HG03103 (cell line): ENCODE results near the gene KYAT1.

Experiments
- ATAC-seq: cut with Tn5 transposase; IDR thresholded peaks from one replicate; pipeline ENCODE4 v1.9.1; 2021; ENCODE audit warnings: low read depth; ENCODE audit not compliant: unreplicated experiment

The KYAT1 gene

GRCh38 chr9:128881884-128882676 lies at the start of gene KYAT1, which contains the start of gene LRRC8A:
Gene KYAT1 (minus strand): TSS chr9:128881950. CDS start chr9:128845405, 36,545 bp downstream.
Gene LRRC8A (plus strand): TSS chr9:128882133. CDS start chr9:128907165, 25,032 bp downstream.
- peak; percentile 74 for ATAC-seq

- ATAC-seq: no peak
Observed at GRCh38 chr9:128929560-128929959, 47.8 kb upstream of the KYAT1 start.

DNA sequence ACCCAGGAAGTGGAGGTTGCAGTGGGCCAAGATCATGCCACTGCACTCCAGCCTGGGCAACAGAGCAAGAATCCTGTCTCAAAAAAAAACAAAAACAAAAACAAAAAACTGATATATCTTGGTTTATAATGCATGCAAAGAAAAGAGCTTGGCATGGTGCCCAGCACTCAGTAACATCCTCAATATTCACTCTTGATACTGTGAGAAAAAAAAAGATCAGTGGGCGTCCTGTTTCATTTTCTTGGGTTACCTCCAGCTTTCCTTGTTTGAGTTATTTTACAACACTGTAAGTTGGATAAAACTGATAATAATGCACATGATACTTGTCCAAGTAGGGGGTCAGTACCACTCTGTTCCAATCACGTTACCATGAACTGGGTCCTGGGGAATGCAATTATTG lies 46.9 kb upstream of the KYAT1 start:
- ATAC-seq: no peak

DNA sequence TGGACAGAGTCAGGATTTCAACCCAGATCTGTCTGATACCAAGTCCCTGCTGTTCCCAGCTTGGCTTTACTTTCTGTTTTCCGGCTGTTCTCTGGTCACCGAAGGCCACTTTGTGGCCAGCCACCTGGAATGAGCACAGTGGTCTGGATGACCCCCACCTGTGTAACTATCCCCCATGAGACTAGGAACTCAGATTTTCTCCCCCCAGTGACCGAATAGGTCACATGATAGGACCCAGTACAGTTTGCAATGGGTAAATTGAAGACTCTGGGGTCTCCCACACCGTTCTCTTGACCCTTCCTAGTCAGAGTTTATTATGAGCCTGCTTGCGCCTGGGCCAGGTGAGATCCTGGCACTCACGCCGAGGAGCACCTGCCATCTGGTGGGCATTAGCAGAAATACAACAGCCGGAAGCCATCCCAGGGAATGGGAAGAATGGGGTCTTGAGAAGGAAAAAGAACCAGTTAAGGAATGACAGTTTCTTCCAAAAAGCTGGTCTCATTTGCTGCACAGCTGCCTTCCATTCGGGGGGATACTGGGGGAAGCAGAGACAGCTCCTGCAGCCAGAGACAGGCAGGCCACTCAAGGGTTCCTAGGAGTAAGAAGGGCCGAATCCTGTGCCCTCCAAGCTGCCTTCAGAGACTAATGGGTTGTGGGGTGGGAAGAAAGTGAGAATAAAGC lies 46.1 kb upstream of the KYAT1 start:
- no peak for ATAC-seq

DNA sequence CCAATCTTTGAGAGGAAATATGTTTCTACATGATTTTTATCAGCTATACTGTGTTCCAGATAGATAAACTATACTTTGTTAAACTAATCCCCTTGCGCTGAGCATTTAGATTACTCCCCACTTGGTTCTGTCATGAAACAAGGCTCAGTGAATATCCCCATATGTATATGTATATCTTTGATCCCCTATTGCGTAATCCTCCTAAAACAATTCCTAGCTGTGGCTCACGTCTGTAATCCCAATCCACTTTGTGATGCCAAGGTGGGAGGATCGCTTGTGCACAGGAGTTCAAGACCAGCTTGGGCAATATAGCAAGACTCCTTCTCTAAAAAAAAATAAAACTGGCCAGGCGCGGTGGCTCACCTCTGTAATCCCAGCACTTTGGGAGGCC lies 41.7 kb upstream of the KYAT1 start:
- ATAC-seq: no peak

GRCh38 chr9:128921881-128922763 lies 40.4 kb upstream of the KYAT1 start:
- no peak for ATAC-seq

GRCh38 chr9:128920381-128921058 lies 38.8 kb upstream of the KYAT1 start, which contains the start of gene PHYHD1:
Gene PHYHD1 (plus strand): TSS chr9:128920982. CDS start chr9:128922324, 1,342 bp downstream.
- ATAC-seq: no peak

DNA sequence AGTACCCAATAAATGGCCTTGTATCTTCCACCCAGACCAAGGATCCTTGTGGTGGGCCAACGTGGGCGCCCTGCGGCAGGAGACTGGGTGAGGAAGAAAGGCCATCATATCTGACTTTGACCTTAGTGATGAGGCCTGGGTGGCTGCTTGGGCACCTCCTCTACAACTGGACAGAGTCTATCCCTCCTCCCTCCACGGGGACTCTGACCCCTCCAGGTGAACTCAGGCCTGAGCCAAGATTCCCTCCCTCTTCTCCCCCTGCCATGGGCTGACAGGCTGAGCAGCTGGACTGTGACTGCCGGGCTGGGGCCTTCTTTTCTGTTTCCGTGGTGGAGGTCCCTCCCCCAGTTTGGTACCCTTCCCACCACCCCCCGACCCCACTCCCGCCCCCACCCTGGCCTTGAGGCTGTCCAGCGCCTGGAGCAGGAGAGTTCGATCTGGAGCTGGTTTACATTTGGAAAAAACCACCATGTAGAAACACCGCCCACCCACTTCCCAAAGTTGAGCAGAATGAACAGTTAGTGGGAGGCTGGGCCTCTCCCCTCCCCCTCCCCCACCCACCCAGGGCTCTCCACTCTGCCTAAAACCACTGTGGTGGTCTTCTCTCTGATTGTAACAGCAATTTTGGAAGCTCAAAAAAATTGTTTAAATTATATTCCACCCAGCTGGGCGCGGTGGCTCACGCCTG lies 37.8 kb upstream of the KYAT1 start:
- ATAC-seq: no peak

DNA sequence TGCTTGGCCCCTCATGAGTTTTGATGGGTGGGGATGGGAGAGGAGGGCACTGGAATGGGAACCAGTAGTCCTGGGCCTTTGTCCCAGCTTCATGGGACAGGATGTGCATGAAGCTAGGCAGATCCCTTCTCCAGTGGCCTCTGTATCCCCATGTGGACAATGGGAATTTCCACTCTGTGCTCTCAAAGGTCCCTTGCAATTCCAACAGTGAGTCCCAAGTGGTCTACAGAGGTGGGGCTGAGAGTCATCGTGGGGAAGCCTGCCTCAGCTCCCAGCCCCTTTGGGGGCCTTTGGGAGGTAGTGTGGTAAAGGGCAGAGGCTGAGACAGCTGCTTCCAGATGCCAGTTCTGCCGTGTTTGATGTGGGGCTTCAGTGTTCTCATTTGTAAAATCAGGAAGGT lies 37.2 kb upstream of the KYAT1 start:
- no peak for ATAC-seq

DNA sequence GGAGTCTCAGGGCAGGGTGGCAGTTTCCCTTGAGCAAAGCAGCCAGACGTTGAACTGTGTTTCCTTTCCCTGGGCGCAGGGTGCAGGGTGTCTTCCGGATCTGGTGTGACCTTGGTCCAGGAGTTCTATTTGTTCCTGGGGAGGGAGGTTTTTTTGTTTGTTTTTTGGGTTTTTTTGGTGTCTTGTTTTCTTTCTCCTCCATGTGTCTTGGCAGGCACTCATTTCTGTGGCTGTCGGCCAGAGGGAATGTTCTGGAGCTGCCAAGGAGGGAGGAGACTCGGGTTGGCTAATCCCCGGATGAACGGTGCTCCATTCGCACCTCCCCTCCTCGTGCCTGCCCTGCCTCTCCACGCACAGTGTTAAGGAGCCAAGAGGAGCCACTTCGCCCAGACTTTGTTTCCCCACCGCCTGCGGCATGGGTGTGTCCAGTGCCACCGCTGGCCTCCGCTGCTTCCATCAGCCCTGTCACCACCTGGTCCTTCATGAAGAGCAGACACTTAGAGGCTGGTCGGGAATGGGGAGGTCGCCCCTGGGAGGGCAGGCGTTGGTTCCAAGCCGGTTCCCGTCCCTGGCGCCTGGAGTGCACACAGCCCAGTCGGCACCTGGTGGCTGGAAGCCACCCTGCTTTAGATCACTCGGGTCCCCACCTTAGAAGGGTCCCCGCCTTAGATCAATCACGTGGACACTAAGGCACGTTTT lies 35.5 kb upstream of the KYAT1 start:
- no peak for ATAC-seq

DNA sequence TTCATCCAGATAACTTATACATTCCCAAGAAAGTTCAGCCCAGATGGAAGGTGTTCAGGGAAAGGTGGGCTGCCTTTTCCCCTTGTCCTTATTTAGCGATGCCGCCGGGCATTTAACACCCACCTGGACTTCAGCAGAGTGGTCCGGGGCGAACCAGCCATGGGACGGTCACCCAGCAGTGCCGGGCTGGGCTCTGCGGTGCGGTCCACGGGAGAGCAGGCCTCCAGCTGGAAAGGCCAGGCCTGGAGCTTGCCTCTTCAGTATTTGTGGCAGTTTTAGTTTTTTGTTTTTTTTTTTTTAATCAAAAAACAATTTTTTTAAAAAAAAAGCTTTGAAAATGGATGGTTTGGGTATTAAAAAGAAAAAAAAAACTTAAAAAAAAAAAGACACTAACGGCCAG lies 35.0 kb upstream of the KYAT1 start:
- ATAC-seq: no peak

- ATAC-seq: no peak
Observed at GRCh38 chr9:128916204-128916603, 34.5 kb upstream of the KYAT1 start.

DNA sequence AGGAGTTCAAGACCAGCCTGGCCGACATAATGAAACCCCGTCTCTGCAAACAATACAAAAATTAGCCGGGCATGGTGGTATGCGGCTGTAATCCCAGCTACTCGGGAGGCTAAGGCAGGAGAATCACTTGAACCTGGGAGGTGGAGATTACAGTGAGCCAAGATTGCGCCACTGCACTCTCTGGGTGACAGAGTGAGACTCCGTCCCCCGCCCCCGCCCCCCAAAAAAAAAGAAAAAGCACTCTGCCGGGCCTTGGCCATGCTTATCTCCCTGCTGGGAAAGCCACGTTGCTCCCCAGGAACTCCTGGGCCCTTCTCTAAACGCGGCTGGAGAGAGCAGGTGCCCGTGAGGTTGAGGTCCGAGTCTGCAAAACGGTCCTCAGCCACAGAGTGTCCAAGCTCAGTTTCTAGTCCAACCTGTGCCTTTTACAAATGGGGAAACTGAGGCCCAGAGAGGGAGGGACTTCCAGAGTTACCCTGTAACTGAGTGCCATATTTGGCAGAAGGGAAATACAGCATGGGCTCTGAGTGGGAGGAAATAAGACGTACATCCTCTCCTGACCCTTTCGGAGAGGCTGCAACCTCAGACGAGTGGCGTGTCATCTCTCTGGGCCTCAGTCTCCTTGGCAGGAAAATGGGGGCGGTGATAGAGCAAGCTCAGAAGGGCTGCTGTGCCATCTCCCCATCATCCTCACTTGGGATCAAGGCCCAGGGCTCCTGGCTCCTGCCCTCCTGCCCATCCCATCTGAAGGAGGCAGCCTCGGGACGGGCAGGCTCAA lies 32.4 kb upstream of the KYAT1 start:
- no peak for ATAC-seq

- no peak for ATAC-seq
Observed at GRCh38 chr9:128913048-128913900, 31.5 kb upstream of the KYAT1 start.

DNA sequence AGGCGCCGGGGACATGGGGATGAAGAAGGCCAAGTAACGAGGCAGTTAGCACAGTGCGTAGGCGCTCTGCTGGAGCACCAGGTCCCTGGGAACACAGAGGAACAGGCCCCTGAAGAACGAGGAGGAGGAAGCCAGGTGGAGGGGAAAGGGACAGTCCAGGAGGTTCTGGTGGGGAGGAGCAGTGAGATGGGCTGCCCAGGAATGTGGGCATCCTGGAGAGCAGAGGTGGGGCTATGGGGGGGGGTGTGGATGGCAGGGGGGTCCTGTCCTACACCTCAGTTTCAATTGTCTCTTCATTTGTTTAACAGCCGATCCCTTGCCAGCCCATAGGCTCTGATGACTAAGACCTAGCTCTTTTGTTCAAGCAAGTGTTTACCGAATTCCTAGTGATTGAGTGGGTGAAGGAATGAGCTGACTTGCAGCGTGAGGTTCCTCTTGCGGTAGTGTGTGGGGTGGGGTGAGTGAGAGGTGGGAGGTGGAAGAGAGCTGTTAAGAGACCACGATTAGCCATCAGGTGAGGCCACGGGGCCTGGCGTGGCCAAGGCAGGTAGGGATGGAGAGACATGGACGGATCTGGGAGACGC lies 30.6 kb upstream of the KYAT1 start:
- no peak for ATAC-seq

DNA sequence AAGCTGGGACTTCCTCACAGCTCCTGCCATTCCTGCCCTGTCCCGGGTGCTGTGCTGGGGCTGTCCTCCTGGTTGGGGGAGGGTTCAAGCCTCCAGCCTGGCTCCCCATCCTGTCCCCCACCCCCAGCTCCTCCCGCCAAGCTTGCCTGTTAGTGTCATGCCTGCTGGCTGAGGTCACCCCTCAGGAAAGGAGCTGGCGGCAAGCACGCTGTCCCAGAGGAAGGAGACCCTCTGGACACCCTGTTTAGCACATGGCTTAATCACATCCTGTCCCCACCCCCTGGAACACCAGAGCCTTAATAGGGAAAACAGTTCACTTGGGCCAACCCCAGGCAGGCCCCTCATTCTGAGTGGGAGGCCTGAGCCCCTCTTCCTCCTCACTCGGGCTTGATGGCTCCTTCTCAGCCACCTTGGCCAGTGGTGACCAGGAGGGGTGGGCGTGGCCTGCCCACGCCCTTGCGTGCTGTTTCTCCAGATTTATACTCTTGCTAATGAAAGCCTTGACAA lies 29.8 kb upstream of the KYAT1 start:
- no peak for ATAC-seq

- no peak for ATAC-seq
Observed at GRCh38 chr9:128910906-128911305, 29.2 kb upstream of the KYAT1 start.
